BLaER1 (cell line): Measurements from ENCODE around the gene TMEM30B.
A peak's percentile ranks its signal among the peaks of the same experiment; 100 is the strongest.

Experiments
- H3K27ac ChIP-seq: shearing (Covaris generic); formaldehyde crosslinking; 2 replicates; pipeline ENCODE4 v1.8.1; 2022
- H3K27me3 ChIP-seq: shearing (Covaris generic); formaldehyde crosslinking; 2 replicates; pipeline ENCODE4 v1.8.1; 2022
- H3K36me3 ChIP-seq: shearing (Covaris generic); formaldehyde crosslinking; 2 replicates; pipeline ENCODE4 v1.8.1; 2022
- H3K4me1 ChIP-seq: shearing (Covaris generic); formaldehyde crosslinking; 2 replicates; pipeline ENCODE4 v1.8.1; 2022
- H3K4me2 ChIP-seq: shearing (Covaris generic); formaldehyde crosslinking; 2 replicates; pipeline ENCODE4 v1.8.1; 2022
- H3K4me3 ChIP-seq: shearing (Covaris generic); formaldehyde crosslinking; 2 replicates; pipeline ENCODE4 v1.8.1; 2022
- H3K9ac ChIP-seq: shearing (Covaris generic); formaldehyde crosslinking; 2 replicates; pipeline ENCODE4 v1.8.1; 2022
- H3K9me3 ChIP-seq: shearing (Covaris generic); formaldehyde crosslinking; 2 replicates; pipeline ENCODE4 v1.8.1; 2022
- H4K20me1 ChIP-seq: shearing (Covaris generic); formaldehyde crosslinking; 2 replicates; pipeline ENCODE4 v1.8.1; 2022
- Cebpa-rat ChIP-seq: shearing (Covaris generic); IDR thresholded peaks from 2 replicates; pipeline ENCODE4 v1.8.1; 2022

Gene TMEM30B

DNA sequence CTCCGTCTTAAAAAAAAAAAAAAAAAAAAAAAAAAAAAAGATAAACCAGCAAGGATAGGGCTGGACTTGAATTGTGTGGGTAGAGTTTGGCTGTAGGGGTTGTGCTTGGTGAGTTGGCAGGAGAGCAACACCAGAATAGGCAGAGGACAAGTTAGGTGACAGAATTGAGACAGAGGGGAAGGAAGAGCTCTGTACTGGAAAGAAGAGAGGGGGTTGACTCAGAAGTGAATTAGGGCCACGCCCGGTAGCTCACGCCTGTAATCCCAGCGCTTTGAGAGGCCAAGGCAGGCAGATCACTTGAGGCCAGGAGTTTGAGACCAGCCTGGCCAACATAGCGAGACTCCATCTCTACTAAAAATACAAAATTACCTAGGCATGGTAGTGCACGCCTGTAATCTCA, 6.1 kb upstream of the TMEM30B start:
- Histone ChIP-seq H4K20me1 (no peaks in the 10 kb centered on the region), H3K27me3 (no peaks in the 10 kb centered on the region), H3K36me3 (no peaks in the 10 kb centered on the region), H3K9ac (no peak overlapping the region), H3K4me3 (no peak overlapping the region), H3K9me3 (no peaks in the 10 kb centered on the region), H3K4me2 (no peak overlapping the region), H3K27ac (no peak overlapping the region), H3K4me1 (no peaks in the 10 kb centered on the region)
- TF ChIP-seq Cebpa-rat: no peak

DNA sequence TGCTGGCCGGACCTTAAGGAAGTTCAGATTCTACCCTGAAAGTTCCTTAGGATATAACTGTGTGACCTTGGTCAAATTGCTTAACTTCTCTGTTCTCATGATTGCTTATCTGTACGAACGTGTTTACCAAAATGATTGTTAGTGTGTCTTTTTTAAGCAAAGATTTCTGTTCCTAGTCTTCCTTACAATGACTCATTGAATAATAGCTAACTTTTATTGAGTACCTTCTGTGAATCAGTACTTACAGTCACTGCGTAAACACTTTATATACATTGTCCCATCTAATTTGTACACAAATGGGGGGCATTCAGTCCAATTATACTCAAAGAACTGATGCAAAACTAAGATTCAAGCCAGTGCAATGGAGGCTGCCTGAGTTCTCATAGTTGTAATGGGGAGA, 4.2 kb upstream of the TMEM30B start:
- H3K4me2 ChIP-seq: no peak overlapping the region
- no peaks in the 10 kb centered on the region for H3K4me1 ChIP-seq
- H3K27ac ChIP-seq: no peak overlapping the region
- no peaks in the 10 kb centered on the region for H3K27me3 ChIP-seq
- H3K36me3 ChIP-seq: no peaks in the 10 kb centered on the region
- H3K9ac ChIP-seq: no peak overlapping the region
- no peak overlapping the region for H3K4me3 ChIP-seq
- peaks cover 13% of the 10 kb centered on the region for H3K9me3 ChIP-seq
- H4K20me1 ChIP-seq: no peaks in the 10 kb centered on the region
- TF ChIP-seq Cebpa-rat: no peak

DNA sequence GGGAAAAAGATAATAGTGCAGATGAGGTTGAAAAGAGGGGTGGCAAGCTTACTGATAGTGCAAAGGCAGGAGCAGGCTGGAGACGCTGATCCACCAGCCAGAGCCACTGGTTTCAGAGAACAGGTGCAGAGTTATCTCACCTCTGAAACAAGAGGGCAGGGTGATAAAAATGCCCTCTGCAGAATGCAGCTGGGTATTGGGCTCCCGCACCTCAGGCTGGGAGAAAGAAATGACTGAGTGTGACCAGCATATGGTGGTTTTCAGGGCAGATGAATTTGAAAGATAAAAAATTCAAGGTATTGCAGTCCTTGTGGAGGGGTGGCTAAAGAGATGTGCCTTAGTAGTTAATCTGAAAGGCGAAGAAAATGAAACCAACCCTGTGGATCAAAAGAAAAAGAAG, 2.9 kb upstream of the TMEM30B start:
- no peaks in the 10 kb centered on the region for H3K4me1 ChIP-seq
- H3K27ac ChIP-seq: no peak overlapping the region
- H3K9me3 ChIP-seq: peaks cover 24% of the 10 kb centered on the region
- H3K27me3 ChIP-seq: no peaks in the 10 kb centered on the region
- TF ChIP-seq Cebpa-rat: no peak
- no peaks in the 10 kb centered on the region for H4K20me1 ChIP-seq
- H3K9ac ChIP-seq: no peak overlapping the region
- H3K36me3 ChIP-seq: no peaks in the 10 kb centered on the region
- no peak overlapping the region for H3K4me2 ChIP-seq
- H3K4me3 ChIP-seq: no peak overlapping the region

DNA sequence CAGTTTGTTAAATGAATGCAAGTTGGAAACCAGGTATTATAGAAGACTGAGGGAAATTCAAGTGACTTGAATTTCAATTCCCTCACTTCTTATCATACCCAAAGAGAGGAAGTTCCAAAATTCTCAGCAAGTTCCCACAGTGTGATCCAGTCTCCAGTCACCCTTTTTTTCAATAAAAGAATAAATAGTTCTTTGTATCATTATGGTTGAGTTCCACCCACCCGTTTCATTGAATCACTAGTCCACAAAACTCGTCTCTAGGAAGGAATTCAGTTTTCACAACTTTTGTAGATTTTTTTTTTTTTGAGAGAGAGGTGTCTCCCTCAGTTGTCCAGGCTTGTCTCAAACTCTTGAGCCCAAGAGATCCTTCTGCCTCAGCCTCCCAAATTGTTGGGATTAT, 1.6 kb upstream of the TMEM30B start:
- Histone ChIP-seq H3K9me3 (peaks cover 24% of the 10 kb centered on the region), H3K4me2 (no peak overlapping the region), H3K4me1 (no peaks in the 10 kb centered on the region), H3K27ac (no peak overlapping the region), H3K4me3 (no peak overlapping the region), H4K20me1 (no peaks in the 10 kb centered on the region), H3K9ac (no peak overlapping the region), H3K36me3 (no peaks in the 10 kb centered on the region), H3K27me3 (no peaks in the 10 kb centered on the region)
- no peak for TF ChIP-seq Cebpa-rat

DNA sequence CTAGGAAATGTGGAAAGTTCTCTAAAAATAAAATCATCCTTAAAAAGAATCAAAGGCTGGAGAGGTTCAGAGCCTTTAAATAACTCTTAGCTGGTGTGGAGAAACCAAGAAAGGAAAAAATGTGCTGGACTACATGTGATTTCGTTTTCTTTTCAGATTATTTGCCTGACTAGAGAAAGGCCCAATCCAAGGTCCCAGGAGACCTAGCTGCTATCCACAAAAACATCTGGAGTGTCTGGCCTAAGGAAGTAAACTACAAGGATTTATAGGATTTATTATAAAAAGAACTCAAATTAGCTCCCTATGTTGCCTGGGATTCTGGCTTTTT, 774 bp upstream of the TMEM30B start:
- H4K20me1 ChIP-seq: no peaks in the 10 kb centered on the region
- no peak overlapping the region for H3K9ac ChIP-seq
- H3K27me3 ChIP-seq: no peaks in the 10 kb centered on the region
- no peaks in the 10 kb centered on the region for H3K36me3 ChIP-seq
- no peak overlapping the region for H3K27ac ChIP-seq
- H3K4me3 ChIP-seq: no peak overlapping the region
- peaks cover 24% of the 10 kb centered on the region for H3K9me3 ChIP-seq
- no peaks in the 10 kb centered on the region for H3K4me1 ChIP-seq
- no peak for TF ChIP-seq Cebpa-rat
- H3K4me2 ChIP-seq: no peak overlapping the region

DNA sequence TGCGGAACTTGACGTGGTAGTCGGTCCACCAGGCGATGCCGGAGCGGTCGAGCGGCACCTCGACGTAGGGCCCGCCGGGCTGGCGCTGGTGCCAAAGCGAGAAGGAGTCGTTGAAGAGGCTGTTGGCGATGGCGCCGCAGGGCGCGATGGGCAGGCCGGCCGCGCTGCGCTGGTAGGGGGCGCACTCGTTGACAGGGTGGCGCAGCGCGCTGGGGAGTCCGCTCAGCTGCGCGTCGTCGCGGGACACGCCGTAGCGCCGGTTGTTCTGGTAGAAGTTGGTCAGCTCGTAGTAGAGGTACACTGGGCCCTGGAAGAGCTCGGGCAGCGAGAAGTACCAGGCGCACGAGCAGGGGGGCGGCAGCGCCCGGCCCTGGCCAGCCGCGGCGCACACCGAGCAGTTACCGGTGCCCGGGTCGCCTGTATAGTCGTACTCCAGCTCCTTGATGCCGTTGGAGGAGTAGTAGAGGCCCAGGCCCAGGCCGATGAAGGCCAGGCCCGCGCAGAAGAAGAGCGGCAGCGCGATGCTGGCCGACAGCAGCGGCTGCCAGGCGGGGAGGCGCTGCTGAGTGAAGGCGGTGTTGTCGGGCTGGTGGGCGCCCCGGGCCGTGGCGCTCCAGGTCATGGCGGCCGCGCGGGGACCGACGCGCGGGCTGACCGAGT, 482 bp downstream of the TMEM30B start:
- peak overlapping the region; percentile 18; the same call in 1 of the 2 replicates for H3K4me3 ChIP-seq
- no peaks in the 10 kb centered on the region for H3K4me1 ChIP-seq
- no peak overlapping the region for H3K27ac ChIP-seq
- peaks cover 24% of the 10 kb centered on the region for H3K9me3 ChIP-seq
- no peaks in the 10 kb centered on the region for H3K27me3 ChIP-seq
- H3K4me2 ChIP-seq: no peak overlapping the region
- H4K20me1 ChIP-seq: no peaks in the 10 kb centered on the region
- TF ChIP-seq Cebpa-rat: no peak
- no peaks in the 10 kb centered on the region for H3K36me3 ChIP-seq
- no peak overlapping the region for H3K9ac ChIP-seq

DNA sequence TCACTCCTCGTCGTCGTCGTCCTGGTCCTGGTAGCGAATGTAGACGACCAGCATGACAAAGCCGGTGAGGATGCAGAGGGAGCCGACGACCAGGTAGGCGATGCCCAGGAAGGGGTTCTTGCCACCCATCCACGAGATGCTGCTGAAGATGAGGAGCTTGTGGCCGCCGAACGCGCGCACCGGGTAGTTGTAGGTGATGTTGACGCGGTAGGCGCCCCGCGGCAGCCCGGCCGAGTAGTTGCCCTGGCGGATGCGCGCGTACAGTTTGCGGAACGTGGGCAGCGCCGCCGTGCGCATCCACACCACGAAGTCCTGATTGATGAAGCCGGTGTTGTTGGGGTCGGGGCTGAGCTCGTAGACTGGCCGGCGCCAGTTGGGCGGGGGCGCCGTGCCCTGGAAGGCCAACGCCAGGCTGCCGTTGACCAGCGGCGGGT, 1.0 kb downstream of the TMEM30B start:
- no peak for TF ChIP-seq Cebpa-rat
- no peak overlapping the region for H3K4me2 ChIP-seq
- H3K4me3 ChIP-seq: no peak overlapping the region
- H3K27me3 ChIP-seq: no peaks in the 10 kb centered on the region
- no peak overlapping the region for H3K9ac ChIP-seq
- H3K4me1 ChIP-seq: no peaks in the 10 kb centered on the region
- peaks cover 24% of the 10 kb centered on the region for H3K9me3 ChIP-seq
- no peaks in the 10 kb centered on the region for H3K36me3 ChIP-seq
- H3K27ac ChIP-seq: no peak overlapping the region
- no peaks in the 10 kb centered on the region for H4K20me1 ChIP-seq

DNA sequence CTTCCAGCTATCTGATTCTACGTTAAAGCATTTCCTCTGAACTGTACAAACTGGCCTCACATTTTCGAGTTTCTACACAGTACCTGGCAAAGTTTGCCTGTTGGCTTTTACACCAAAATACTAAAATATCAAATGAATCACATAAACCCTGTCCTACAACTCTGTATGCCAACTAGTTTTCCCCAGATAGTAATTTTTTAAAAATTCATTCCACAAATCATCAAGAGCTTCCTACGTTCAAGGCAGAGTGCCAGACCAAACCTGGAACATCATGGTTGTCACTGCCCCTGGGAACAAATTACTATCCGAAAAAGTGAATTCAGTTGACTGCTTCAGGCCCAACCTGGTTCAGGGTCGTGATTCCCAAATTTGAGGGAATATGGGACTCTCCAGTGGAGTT, 2.1 kb downstream of the TMEM30B start:
- no peak overlapping the region for H3K27ac ChIP-seq
- no peaks in the 10 kb centered on the region for H3K4me1 ChIP-seq
- H3K9me3 ChIP-seq: peaks cover 24% of the 10 kb centered on the region
- no peak overlapping the region for H3K9ac ChIP-seq
- no peak overlapping the region for H3K4me2 ChIP-seq
- H3K27me3 ChIP-seq: no peaks in the 10 kb centered on the region
- H3K4me3 ChIP-seq: no peak overlapping the region
- H4K20me1 ChIP-seq: no peaks in the 10 kb centered on the region
- no peaks in the 10 kb centered on the region for H3K36me3 ChIP-seq
- no peak for TF ChIP-seq Cebpa-rat

DNA sequence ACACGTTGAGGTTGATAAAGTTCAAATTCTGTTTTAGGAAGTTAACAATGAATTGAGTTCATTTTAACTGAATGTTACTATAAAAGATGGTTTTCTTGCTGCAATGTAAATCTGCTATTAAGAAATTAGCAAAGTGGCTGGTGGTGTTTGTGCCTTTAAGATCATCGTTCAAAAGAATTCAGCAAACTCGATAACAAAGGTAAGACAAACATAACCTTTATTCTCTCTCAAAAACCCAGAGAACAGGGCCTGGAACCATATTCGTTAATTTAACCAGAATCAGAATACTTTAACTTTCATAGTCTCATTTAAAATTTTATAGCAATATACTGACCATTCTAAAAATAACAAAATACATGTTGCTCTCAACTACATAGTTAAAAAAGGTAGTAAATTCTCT, 3.4 kb downstream of the TMEM30B start:
- no peak for TF ChIP-seq Cebpa-rat
- H3K4me1 ChIP-seq: no peaks in the 10 kb centered on the region
- H3K27ac ChIP-seq: no peak overlapping the region
- peaks cover 24% of the 10 kb centered on the region for H3K9me3 ChIP-seq
- H3K27me3 ChIP-seq: no peaks in the 10 kb centered on the region
- H3K4me2 ChIP-seq: no peak overlapping the region
- no peaks in the 10 kb centered on the region for H3K36me3 ChIP-seq
- no peak overlapping the region for H3K4me3 ChIP-seq
- no peak overlapping the region for H3K9ac ChIP-seq
- no peaks in the 10 kb centered on the region for H4K20me1 ChIP-seq

DNA sequence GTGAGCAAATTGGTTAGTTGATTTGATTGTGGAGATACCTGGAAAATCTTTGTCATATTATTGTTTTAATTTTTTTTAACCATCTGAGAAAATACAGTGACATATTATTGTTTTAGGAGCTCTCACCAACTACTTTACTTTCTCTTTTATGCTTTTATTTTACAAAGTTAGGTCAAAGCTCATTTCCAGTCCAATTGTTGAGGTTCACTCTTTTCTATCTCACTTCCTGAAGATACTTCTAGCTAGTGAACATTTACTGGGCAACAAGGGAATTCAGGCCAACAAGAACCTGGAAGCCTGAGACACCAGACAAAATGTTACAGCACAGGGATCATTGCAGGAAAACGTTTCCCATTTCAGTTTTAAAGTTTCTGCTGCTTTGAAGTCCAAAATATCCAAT, 3.9 kb downstream of the TMEM30B start:
- H3K9me3 ChIP-seq: peaks cover 24% of the 10 kb centered on the region
- TF ChIP-seq Cebpa-rat: no peak
- H3K9ac ChIP-seq: no peak overlapping the region
- no peaks in the 10 kb centered on the region for H4K20me1 ChIP-seq
- no peak overlapping the region for H3K4me3 ChIP-seq
- no peaks in the 10 kb centered on the region for H3K36me3 ChIP-seq
- no peak overlapping the region for H3K4me2 ChIP-seq
- no peaks in the 10 kb centered on the region for H3K4me1 ChIP-seq
- H3K27me3 ChIP-seq: no peaks in the 10 kb centered on the region
- no peak overlapping the region for H3K27ac ChIP-seq

DNA sequence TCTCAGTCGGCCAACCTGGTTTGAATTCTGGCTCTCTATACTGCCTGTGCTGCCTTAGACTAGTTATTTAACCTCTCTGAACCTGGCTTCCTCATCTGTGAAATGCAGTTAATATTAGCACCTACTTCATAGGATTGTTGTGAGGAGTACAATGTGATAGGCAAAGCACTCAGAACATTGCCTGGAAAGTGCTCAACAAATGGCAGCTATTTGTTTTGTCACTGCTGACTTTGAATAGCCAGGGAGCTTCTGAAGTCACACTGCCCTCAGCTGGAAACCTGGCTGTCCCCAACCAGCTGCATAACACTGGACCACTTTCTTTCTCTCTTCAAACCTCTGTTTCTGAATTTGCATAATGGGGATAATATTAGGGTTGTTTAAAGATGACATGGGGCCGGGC, 9.6 kb downstream of the TMEM30B start:
- Histone ChIP-seq H3K9me3 (no peaks in the 10 kb centered on the region), H3K27ac (no peak overlapping the region), H3K27me3 (no peaks in the 10 kb centered on the region), H4K20me1 (no peaks in the 10 kb centered on the region), H3K9ac (no peak overlapping the region), H3K4me2 (no peak overlapping the region), H3K36me3 (no peaks in the 10 kb centered on the region), H3K4me3 (no peak overlapping the region), H3K4me1 (no peaks in the 10 kb centered on the region)
- TF ChIP-seq Cebpa-rat: no peak
